Measurements from ENCODE around the gene ADGRG6.
A peak's percentile ranks its signal among the peaks of the same experiment; 100 is the strongest.

The ADGRG6 gene

DNA sequence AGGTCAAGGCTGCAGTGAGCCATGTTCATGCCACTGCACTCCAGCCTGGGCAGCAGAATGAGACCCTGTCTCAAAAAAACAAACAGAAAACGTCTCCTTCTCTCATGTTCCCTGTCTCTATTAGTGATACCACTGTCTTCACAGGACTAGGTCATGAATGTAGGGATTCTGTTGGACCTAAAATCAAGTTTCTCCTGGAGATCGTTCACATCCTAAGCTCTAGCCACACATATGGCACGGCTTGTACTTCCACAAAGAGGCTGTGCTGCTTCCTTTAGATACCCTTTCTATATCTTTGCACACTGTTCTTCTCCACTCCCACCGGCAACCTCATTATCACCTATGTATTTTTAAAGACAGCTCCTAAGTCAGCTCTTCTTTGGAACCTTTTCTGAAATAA is 96.5 kb downstream of the ADGRG6 start:
- CTCF ChIA-PET: no interaction called here
- POLR2A ChIA-PET: no interaction called here
- no peak for TF ChIP-seq FOXA1 (IDR thresholded peaks at IDR 0.05)
- no peak for TF ChIP-seq ZNF384 (IDR thresholded peaks at IDR 0.05)
- no peak for TF ChIP-seq LEF1 (IDR thresholded peaks at IDR 0.05; ENCODE audit: borderline replicate concordance)
- no peak for TF ChIP-seq CTBP1 (IDR thresholded peaks at IDR 0.05; ENCODE audit: borderline replicate concordance)
- no peak for TF ChIP-seq SUZ12 (IDR thresholded peaks at IDR 0.05)
- no peak for TF ChIP-seq SP1 (IDR thresholded peaks at IDR 0.05)
- no peak for TF ChIP-seq NFRKB (IDR thresholded peaks at IDR 0.05)
- no peak for TF ChIP-seq FOXM1 (IDR thresholded peaks at IDR 0.05; ENCODE audit: borderline replicate concordance)
- no peak for TF ChIP-seq FOXK2 (IDR thresholded peaks at IDR 0.05)
- no peak for TF ChIP-seq TARDBP (IDR thresholded peaks at IDR 0.05)
- no peak for TF ChIP-seq ARNT (IDR thresholded peaks at IDR 0.05)
- DNase-seq (ENCODE audit: extremely low spot score): no peak

GRCh38 chr6:142399739-142400138 is 97.9 kb downstream of the ADGRG6 start:
- POLR2A ChIA-PET: no interaction called here
- no peak for DNase-seq (ENCODE audit: extremely low spot score)
- TF ChIP-seq FOXM1 (IDR thresholded peaks at IDR 0.05; ENCODE audit: borderline replicate concordance) (no peak), FOXA1 (IDR thresholded peaks at IDR 0.05) (no peak), ZNF384 (IDR thresholded peaks at IDR 0.05) (no peak), SUZ12 (IDR thresholded peaks at IDR 0.05) (no peak), ELF4 (IDR thresholded peaks at IDR 0.05) (no peak), FOXK2 (IDR thresholded peaks at IDR 0.05) (no peak), LEF1 (IDR thresholded peaks at IDR 0.05; ENCODE audit: borderline replicate concordance) (no peak), NFRKB (IDR thresholded peaks at IDR 0.05) (no peak), L3MBTL2 (conservative IDR thresholded peaks at IDR 0.05) (no peak), TARDBP (IDR thresholded peaks at IDR 0.05) (no peak)
- TF ChIP-seq, protein P1, sequence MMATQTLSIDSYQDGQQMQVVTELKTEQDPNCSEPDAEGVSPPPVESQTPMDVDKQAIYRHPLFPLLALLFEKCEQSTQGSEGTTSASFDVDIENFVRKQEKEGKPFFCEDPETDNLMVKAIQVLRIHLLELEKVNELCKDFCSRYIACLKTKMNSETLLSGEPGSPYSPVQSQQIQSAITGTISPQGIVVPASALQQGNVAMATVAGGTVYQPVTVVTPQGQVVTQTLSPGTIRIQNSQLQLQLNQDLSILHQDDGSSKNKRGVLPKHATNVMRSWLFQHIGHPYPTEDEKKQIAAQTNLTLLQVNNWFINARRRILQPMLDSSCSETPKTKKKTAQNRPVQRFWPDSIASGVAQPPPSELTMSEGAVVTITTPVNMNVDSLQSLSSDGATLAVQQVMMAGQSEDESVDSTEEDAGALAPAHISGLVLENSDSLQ (IDR thresholded peaks at IDR 0.05): no peak
- CTCF ChIA-PET: interaction anchor here (0.6 to 1.2 kb wide), 2 partner anchors 12 to 77 kb away, joined by 3 read pairs; no protein-coding TSS in a partner anchor

DNA sequence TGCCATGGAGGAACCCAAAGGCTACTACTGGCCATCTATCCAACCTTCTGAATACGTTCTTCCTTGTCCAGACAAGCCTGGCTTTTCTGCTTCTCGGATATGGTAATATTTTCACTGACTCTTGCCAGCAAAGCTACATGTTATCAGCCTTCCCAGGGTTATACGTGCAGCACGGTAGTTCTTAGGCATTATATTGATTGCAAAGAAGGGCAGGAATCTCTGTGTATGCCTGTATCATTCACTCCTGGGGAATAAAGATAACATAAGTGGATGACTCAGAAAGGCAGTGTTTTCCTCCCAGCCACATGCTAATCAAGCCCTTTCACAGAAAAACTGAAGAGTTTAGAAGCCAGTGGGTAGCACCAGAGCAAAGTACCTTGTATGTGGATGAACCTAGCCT is 98.7 kb downstream of the ADGRG6 start:
- ChIA-PET CTCF (interaction anchor here (0.6 to 1.2 kb wide), 2 partner anchors 12 to 78 kb away, joined by 3 read pairs; no protein-coding TSS in a partner anchor), POLR2A (no interaction called here)
- DNase-seq (ENCODE audit: extremely low spot score): peak; percentile 22
- TF ChIP-seq FOXA1 (IDR thresholded peaks at IDR 0.05) (no peak), SP1 (IDR thresholded peaks at IDR 0.05) (no peak), ELF4 (IDR thresholded peaks at IDR 0.05) (no peak), LEF1 (IDR thresholded peaks at IDR 0.05; ENCODE audit: borderline replicate concordance) (no peak), BHLHE40 (IDR thresholded peaks at IDR 0.05; ENCODE audit: borderline replicate concordance) (no peak), ARNT (IDR thresholded peaks at IDR 0.05) (no peak), NFRKB (IDR thresholded peaks at IDR 0.05) (no peak), HDGF (IDR thresholded peaks at IDR 0.05; ENCODE audit: borderline replicate concordance) (no peak), L3MBTL2 (conservative IDR thresholded peaks at IDR 0.05) (no peak), ZNF384 (IDR thresholded peaks at IDR 0.05) (no peak), SUZ12 (IDR thresholded peaks at IDR 0.05) (no peak), FOXK2 (IDR thresholded peaks at IDR 0.05) (no peak), FOXM1 (IDR thresholded peaks at IDR 0.05; ENCODE audit: borderline replicate concordance) (no peak), TARDBP (IDR thresholded peaks at IDR 0.05) (no peak), CTBP1 (IDR thresholded peaks at IDR 0.05; ENCODE audit: borderline replicate concordance) (no peak)
- TF ChIP-seq, protein P1 (IDR thresholded peaks at IDR 0.05): no peak

DNA sequence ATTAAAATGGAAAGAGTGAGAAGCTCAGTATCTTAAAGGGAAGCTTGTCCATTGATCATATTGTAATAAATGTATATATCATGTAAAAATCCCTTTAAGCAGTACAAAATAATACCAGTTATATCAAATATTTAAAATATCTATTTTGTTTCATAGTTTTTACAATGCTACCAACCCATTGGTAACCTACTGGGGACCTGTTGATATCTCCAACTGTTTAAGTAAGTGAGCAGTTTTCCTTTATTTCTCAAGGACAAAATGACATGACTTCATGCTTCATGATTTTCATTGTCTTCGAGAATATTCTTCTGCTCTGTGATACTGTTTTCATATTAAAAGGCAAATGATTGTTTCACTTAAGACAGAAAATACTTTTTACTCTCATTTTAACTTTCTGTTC is 100.0 kb downstream of the ADGRG6 start:
- ChIA-PET CTCF (no interaction called here), POLR2A (no interaction called here)
- TF ChIP-seq FOXM1 (IDR thresholded peaks at IDR 0.05; ENCODE audit: borderline replicate concordance): no peak
- TF ChIP-seq ARNT (IDR thresholded peaks at IDR 0.05): no peak
- no peak for TF ChIP-seq SP1 (IDR thresholded peaks at IDR 0.05)
- no peak for TF ChIP-seq FOXA1 (IDR thresholded peaks at IDR 0.05)
- TF ChIP-seq L3MBTL2 (conservative IDR thresholded peaks at IDR 0.05): no peak
- no peak for TF ChIP-seq LEF1 (IDR thresholded peaks at IDR 0.05; ENCODE audit: borderline replicate concordance)
- TF ChIP-seq NFRKB (IDR thresholded peaks at IDR 0.05): no peak
- no peak for TF ChIP-seq TARDBP (IDR thresholded peaks at IDR 0.05)
- TF ChIP-seq HDGF (IDR thresholded peaks at IDR 0.05; ENCODE audit: borderline replicate concordance): no peak
- TF ChIP-seq ELF4 (IDR thresholded peaks at IDR 0.05): no peak
- no peak for TF ChIP-seq CTBP1 (IDR thresholded peaks at IDR 0.05; ENCODE audit: borderline replicate concordance)
- TF ChIP-seq SUZ12 (IDR thresholded peaks at IDR 0.05): no peak
- TF ChIP-seq ZNF384 (IDR thresholded peaks at IDR 0.05): no peak
- no peak for TF ChIP-seq BHLHE40 (IDR thresholded peaks at IDR 0.05; ENCODE audit: borderline replicate concordance)
- TF ChIP-seq, protein P1 (IDR thresholded peaks at IDR 0.05): no peak
- DNase-seq (ENCODE audit: extremely low spot score): no peak

DNA sequence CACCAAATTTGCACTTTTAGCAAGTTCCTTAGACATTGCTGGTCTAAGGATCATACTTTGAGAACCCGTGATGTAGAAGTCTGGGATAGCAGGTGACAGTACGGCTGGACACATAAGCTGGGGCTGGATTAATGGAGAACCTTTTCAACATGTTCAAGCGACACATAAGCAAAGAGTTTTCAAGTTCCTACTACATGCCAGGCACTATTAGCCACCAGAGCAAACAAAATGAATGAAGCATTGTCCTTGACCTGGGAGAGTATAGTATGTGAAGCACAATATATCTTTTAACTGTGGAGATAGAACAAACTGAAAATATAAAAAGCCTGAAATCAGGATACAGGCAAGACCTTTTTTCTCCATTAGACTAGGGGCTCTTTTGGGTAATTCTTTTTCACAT is 102.9 kb downstream of the ADGRG6 start:
- DNase-seq (ENCODE audit: extremely low spot score): no peak
- CTCF ChIA-PET: no interaction called here
- POLR2A ChIA-PET: no interaction called here
- TF ChIP-seq L3MBTL2 (conservative IDR thresholded peaks at IDR 0.05) (no peak), FOXA1 (IDR thresholded peaks at IDR 0.05) (no peak), FOXM1 (IDR thresholded peaks at IDR 0.05; ENCODE audit: borderline replicate concordance) (no peak), HDGF (IDR thresholded peaks at IDR 0.05; ENCODE audit: borderline replicate concordance) (no peak), ZNF384 (IDR thresholded peaks at IDR 0.05) (no peak), CTBP1 (IDR thresholded peaks at IDR 0.05; ENCODE audit: borderline replicate concordance) (no peak), SUZ12 (IDR thresholded peaks at IDR 0.05) (no peak), NFRKB (IDR thresholded peaks at IDR 0.05) (no peak), FOXK2 (IDR thresholded peaks at IDR 0.05) (no peak), SP1 (IDR thresholded peaks at IDR 0.05) (no peak), LEF1 (IDR thresholded peaks at IDR 0.05; ENCODE audit: borderline replicate concordance) (no peak), ARNT (IDR thresholded peaks at IDR 0.05) (no peak), BHLHE40 (IDR thresholded peaks at IDR 0.05; ENCODE audit: borderline replicate concordance) (no peak), ELF4 (IDR thresholded peaks at IDR 0.05) (no peak), TARDBP (IDR thresholded peaks at IDR 0.05) (no peak)
- TF ChIP-seq, protein P1 (IDR thresholded peaks at IDR 0.05): no peak

Data from HEK293T (cell line).